ENCODE data around the gene LIX1. TPM values are rescaled to one million over a fixed set of nuclear protein-coding genes. Genes with fewer than 3 reads are reported as not detected.
A peak's percentile ranks its signal among the peaks of the same experiment; 100 is the strongest.
"Not testable (repeated sequence)": the region's sequence is repeated elsewhere in the genome, so short reads cannot be mapped to it uniquely, and the experiment has no call there.

The LIX1 gene
- 1 to 10 TPM in 3 of 5 donors, under 1 TPM in 2; 0.75 to 2.0 (median 1.2) TPM for polyA plus RNA-seq (ENCODE audit: insufficient read depth in 1 of 5, insufficient read length in 5 of 5, low replicate concordance in 1 of 5)
- long read RNA-seq, donor 1, full-length matches to known transcripts, result 1 of 1 reads
- long read RNA-seq, donor 1, partial matches to known transcripts, result 0 of 1 reads
- long read RNA-seq, donor 1, other reads (novel, unspliced or antisense), result 0 of 1 reads
- long read RNA-seq, donor 2, full-length matches to known transcripts, result 1 of 1 reads
- long read RNA-seq, donor 2, partial matches to known transcripts, result 0 of 1 reads
- long read RNA-seq, donor 2, other reads (novel, unspliced or antisense), result 0 of 1 reads
- long read RNA-seq, donor 3, full-length matches to known transcripts, result 1 of 1 reads
- long read RNA-seq, donor 3, partial matches to known transcripts, result 0 of 1 reads
- long read RNA-seq, donor 3, other reads (novel, unspliced or antisense), result 0 of 1 reads
- long read RNA-seq, donor 4, result 0 reads
- long read RNA-seq, donor 5, full-length matches to known transcripts, result 2 of 2 reads
- long read RNA-seq, donor 5, partial matches to known transcripts, result 0 of 2 reads
- long read RNA-seq, donor 5, other reads (novel, unspliced or antisense), result 0 of 2 reads
- long read RNA-seq, donor 6, full-length matches to known transcripts, result 1 of 1 reads
- long read RNA-seq, donor 6, partial matches to known transcripts, result 0 of 1 reads
- long read RNA-seq, donor 6, other reads (novel, unspliced or antisense), result 0 of 1 reads
- long read RNA-seq, donor 7, result 0 reads
- long read RNA-seq, donor 8, result 0 reads

- peak; percentile 37 to 46 for DNase-seq
Measured at GRCh38 chr5:97142521-97143254, at the start of gene LIX1. Gene LIX1, minus strand, starts transcription at chr5:97142611. Its CDS starts 35 bp downstream, at chr5:97142576.

- DNase-seq, result no peak
Measured at GRCh38 chr5:97191893-97192292, 49.5 kb upstream of the LIX1 start.

- DNase-seq, result not testable (repeated sequence)
Measured at GRCh38 chr5:97189523-97189922, 47.1 kb upstream of the LIX1 start.

- DNase-seq, result no peak
Measured at GRCh38 chr5:97183930-97184213, 41.5 kb upstream of the LIX1 start.

GRCh38 chr5:97183100-97183929, 40.9 kb upstream of the LIX1 start, which contains the start of gene RIOK2:
Gene RIOK2, minus strand, starts transcription at chr5:97183247. Its CDS starts 56 bp downstream, at chr5:97183191.
- DNase-seq, result peak; percentile 94 to 97

- DNase-seq, result no peak
Measured at GRCh38 chr5:97182571-97183099, 40.2 kb upstream of the LIX1 start.

GRCh38 chr5:97181856-97182545, 39.6 kb upstream of the LIX1 start:
- no peak for DNase-seq

- DNase-seq, result not testable (repeated sequence)
Measured at GRCh38 chr5:97179457-97179856, 37.0 kb upstream of the LIX1 start.

- no peak for DNase-seq
Measured at GRCh38 chr5:97172227-97172626, 29.8 kb upstream of the LIX1 start.

- DNase-seq, result no peak
Measured at GRCh38 chr5:97171703-97172102, 29.3 kb upstream of the LIX1 start.

- DNase-seq, result no peak
Measured at GRCh38 chr5:97167435-97167834, 25.0 kb upstream of the LIX1 start.

- no peak for DNase-seq
Measured at GRCh38 chr5:97165726-97166125, 23.3 kb upstream of the LIX1 start.

- no peak for DNase-seq
Measured at GRCh38 chr5:97164846-97165245, 22.4 kb upstream of the LIX1 start.

- DNase-seq, result no peak
Measured at GRCh38 chr5:97163790-97164285, 21.4 kb upstream of the LIX1 start.

GRCh38 chr5:97163360-97163764, 21.0 kb upstream of the LIX1 start:
- no peak for DNase-seq

- peak; percentile 56 to 76 for DNase-seq
Measured at GRCh38 chr5:97162045-97162444, 19.6 kb upstream of the LIX1 start.

GRCh38 chr5:97157689-97158088, 15.3 kb upstream of the LIX1 start:
- DNase-seq, result no peak

- no peak for DNase-seq
Measured at GRCh38 chr5:97151370-97151769, 9.0 kb upstream of the LIX1 start.

GRCh38 chr5:97150401-97150800, 8.0 kb upstream of the LIX1 start:
- DNase-seq, result no peak

- DNase-seq, result no peak
Measured at GRCh38 chr5:97149709-97150108, 7.3 kb upstream of the LIX1 start.

Data from right lung (tissue), 10 donors.